ENCODE measurements around the gene PDE11A. TPM values are rescaled to one million over a fixed set of nuclear protein-coding genes. Genes with fewer than 3 reads are reported as not detected.

Gene PDE11A
- total and polyA plus RNA-seq, 2 of the 13 experiments (the other 11 are each of a cell fraction or from before 2014, with no cell fraction given): 1.2 to 1.7 TPM

- no peak overlapping the region for H3K4me2 ChIP-seq (ENCODE audit: low read depth, low read length)
- intact Hi-C loops (cut with micrococcal nuclease; ENCODE audit: unreplicated experiment): no loop called here
- H3K27me3 ChIP-seq (ENCODE audit: control insufficient read depth in 1 of 2, insufficient read depth in 2 of 2, low read length in 2 of 2): no peaks in the 10 kb centered on the region
- no peak overlapping the region for H3K9ac ChIP-seq (ENCODE audit: insufficient read depth, low read depth, low read length)
- WGBS (ENCODE audit: low lambda C conversion rate): 14% methylated on average over 1 of the region's 1 CpG
- FAIRE-seq: no peak
- TF ChIP-seq BRD4 (CRISPR knock-in tag; IDR thresholded peaks at IDR 0.05) (no peak), ZMYM4 (CRISPR knock-in tag; IDR thresholded peaks at IDR 0.05) (no peak), ZFYVE20 (CRISPR knock-in tag; IDR thresholded peaks at IDR 0.05; ENCODE audit: borderline replicate concordance, low read depth) (no peak), ONECUT2 (CRISPR knock-in tag; IDR thresholded peaks at IDR 0.05) (no peak), ZMYM3 (CRISPR knock-in tag; IDR thresholded peaks at IDR 0.05) (no peak), PRMT3 (CRISPR knock-in tag; IDR thresholded peaks at IDR 0.05; ENCODE audit: borderline replicate concordance, low read depth) (no peak), KDM2A (CRISPR knock-in tag; IDR thresholded peaks at IDR 0.05; ENCODE audit: borderline replicate concordance, low read depth) (no peak), FOXK2 (IDR thresholded peaks at IDR 0.05) (no peak), THRA (CRISPR knock-in tag; IDR thresholded peaks at IDR 0.05; ENCODE audit: borderline replicate concordance) (no peak), NCOA1 (CRISPR knock-in tag; IDR thresholded peaks at IDR 0.05) (no peak), ZNF367 (CRISPR knock-in tag; IDR thresholded peaks at IDR 0.05; ENCODE audit: borderline replicate concordance) (no peak), U2AF1 (optimal IDR thresholded peaks at IDR 0.05; ENCODE audit: low read depth, low read length) (no peak), ZNF777 (CRISPR knock-in tag; IDR thresholded peaks at IDR 0.05) (no peak), HES4 (CRISPR knock-in tag; IDR thresholded peaks at IDR 0.05; ENCODE audit: borderline replicate concordance) (no peak), ZNF678 (CRISPR knock-in tag; IDR thresholded peaks at IDR 0.05) (no peak), HNRNPUL1 (IDR thresholded peaks at IDR 0.05; ENCODE audit: low read depth, low read length) (no peak), DMTF1 (CRISPR knock-in tag; IDR thresholded peaks at IDR 0.05) (no peak)
- no peak overlapping the region for H3K27ac ChIP-seq (ENCODE audit: extremely low read length, insufficient read depth, low read length)
- no peaks in the 10 kb centered on the region for H3K9me3 ChIP-seq (ENCODE audit: low read length)
- no peaks in the 10 kb centered on the region for H3K79me2 ChIP-seq (ENCODE audit: insufficient read depth, low read length)
- no peak for ATAC-seq
- in situ Hi-C loops (cut with HindIII; ENCODE audit: extremely low pct_ligation_motif_present, low pct_unique_long_range_greater_than_20kb): no loop called here
- POLR2A ChIA-PET: no interaction called here
- CTCF ChIA-PET (ENCODE audit: low intra/inter-chr PET ratio, low total read pairs): no interaction called here
- no TSS peak for BruUV-seq (replicated peaks)
- H2AFZ ChIP-seq (ENCODE audit: low read length): no peak overlapping the region
- H3K36me3 ChIP-seq (replicated peaks in 1 of 2; ENCODE audit: control insufficient read depth in 1 of 2, insufficient read depth in 2 of 2, low read length in 2 of 2): no peaks in the 10 kb centered on the region
- H3K4me3 ChIP-seq (replicated peaks in 1 of 3; ENCODE audit: insufficient read depth in 1 of 3, low read depth in 2 of 3, low read length in 3 of 3): no peak overlapping the region
- DNase-seq (ENCODE audit: low spot score): no peak
- no peaks in the 10 kb centered on the region for H3K4me1 ChIP-seq (ENCODE audit: insufficient read depth, low read length)
- H4K20me1 ChIP-seq (ENCODE audit: insufficient read depth, low read length): no peaks in the 10 kb centered on the region
These were observed 27.7 kb downstream of the PDE11A start for GRCh38 chr2:178044836-178045235.
